Retinal pigment epithelial cell (primary cell): ENCODE results near the gene FREY1.

ENCODE experiments used
- DNase-seq: peaks from one replicate; pipeline ENCODE4 v3.0.0-alpha.2; 2010; ENCODE audit warnings: low read depth
- H3K4me3 ChIP-seq: 2 replicates; pipeline ENCODE4 v1.5.1; 2011; ENCODE audit warnings: mild to moderate bottlenecking, low read length, control low read depth, moderate library complexity
- TF ChIP-seq, protein P1 (sequence below): conservative IDR thresholded peaks from 2 replicates; pipeline ENCODE4 v1.5.1; 2011; ENCODE audit warnings: low read depth, low read length, control low read depth, inconsistent platforms

FREY1 gene

GRCh38 chr11:45892856-45893255 is 14.2 kb downstream of the FREY1 start:
- H3K4me3 ChIP-seq: no peak overlapping the region
- TF ChIP-seq, protein P1, sequence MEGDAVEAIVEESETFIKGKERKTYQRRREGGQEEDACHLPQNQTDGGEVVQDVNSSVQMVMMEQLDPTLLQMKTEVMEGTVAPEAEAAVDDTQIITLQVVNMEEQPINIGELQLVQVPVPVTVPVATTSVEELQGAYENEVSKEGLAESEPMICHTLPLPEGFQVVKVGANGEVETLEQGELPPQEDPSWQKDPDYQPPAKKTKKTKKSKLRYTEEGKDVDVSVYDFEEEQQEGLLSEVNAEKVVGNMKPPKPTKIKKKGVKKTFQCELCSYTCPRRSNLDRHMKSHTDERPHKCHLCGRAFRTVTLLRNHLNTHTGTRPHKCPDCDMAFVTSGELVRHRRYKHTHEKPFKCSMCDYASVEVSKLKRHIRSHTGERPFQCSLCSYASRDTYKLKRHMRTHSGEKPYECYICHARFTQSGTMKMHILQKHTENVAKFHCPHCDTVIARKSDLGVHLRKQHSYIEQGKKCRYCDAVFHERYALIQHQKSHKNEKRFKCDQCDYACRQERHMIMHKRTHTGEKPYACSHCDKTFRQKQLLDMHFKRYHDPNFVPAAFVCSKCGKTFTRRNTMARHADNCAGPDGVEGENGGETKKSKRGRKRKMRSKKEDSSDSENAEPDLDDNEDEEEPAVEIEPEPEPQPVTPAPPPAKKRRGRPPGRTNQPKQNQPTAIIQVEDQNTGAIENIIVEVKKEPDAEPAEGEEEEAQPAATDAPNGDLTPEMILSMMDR: no peak
- DNase-seq: no peak

GRCh38 chr11:45890886-45891550 is 16.1 kb downstream of the FREY1 start:
- no peak overlapping the region for H3K4me3 ChIP-seq
- DNase-seq: no peak

GRCh38 chr11:45889966-45890365 is 17.1 kb downstream of the FREY1 start:
- H3K4me3 ChIP-seq: no peak overlapping the region
- DNase-seq: no peak
- TF ChIP-seq, protein P1: no peak

More at GRCh38 chr11:45890886-45891550, 16.1 kb downstream of the FREY1 start:
- TF ChIP-seq, protein P1: no peak

GRCh38 chr11:45889555-45889954 is 17.5 kb downstream of the FREY1 start:
- TF ChIP-seq, protein P1: no peak
- DNase-seq: no peak
- H3K4me3 ChIP-seq: no peak overlapping the region

GRCh38 chr11:45887587-45887986 is 19.5 kb downstream of the FREY1 start:
- no peak overlapping the region for H3K4me3 ChIP-seq
- no peak for DNase-seq
- TF ChIP-seq, protein P1: no peak

GRCh38 chr11:45886816-45887520 is 20.1 kb downstream of the FREY1 start:
- DNase-seq: no peak
- H3K4me3 ChIP-seq: no peak overlapping the region
- TF ChIP-seq, protein P1: no peak
